HepG2 (cell line): ENCODE data around the gene SCN9A.

ENCODE experiments used
- CCAR2 ChIP-seq: fragments of 200-400 bp; formaldehyde crosslinking; optimal IDR thresholded peaks from 2 replicates; pipeline ENCODE3; 2018; ENCODE audit warnings: low read depth, mild to moderate bottlenecking, low read length, moderate library complexity
- CTCF ChIP-seq: sonication (generic); formaldehyde crosslinking; IDR thresholded peaks from 2 replicates; pipeline ENCODE4 v1.5.0; 2020; ENCODE audit warnings: mild to moderate bottlenecking, missing genetic modification reagents, moderate library complexity
- EHMT2 ChIP-seq: fragments of 200-600 bp; sonication (generic); IDR thresholded peaks from 2 replicates; pipeline ENCODE4 v1.7.0; 2017; ENCODE audit warnings: antibody characterized with exemption, low read depth, low read length, borderline replicate concordance
- EZH2 ChIP-seq: conservative IDR thresholded peaks from 2 replicates; pipeline ENCODE4 v1.6.1; 2012; ENCODE audit warnings: mild to moderate bottlenecking, low read depth, low read length, moderate library complexity
- FOSL1 ChIP-seq: sonication (generic); formaldehyde crosslinking; IDR thresholded peaks from 2 replicates; pipeline ENCODE4 v1.9.0; 2021; ENCODE audit warnings: missing genetic modification reagents, borderline replicate concordance
- NFYC ChIP-seq: IDR thresholded peaks from 2 replicates; pipeline ENCODE4 v1.6.1; 2016; ENCODE audit warnings: missing genetic modification reagents, missing compliant biosample characterization
- POLR2A ChIP-seq, 2 experiments: IDR thresholded peaks; 2 replicates each; pipeline ENCODE4 v1.6.1; 2011; ENCODE audit warnings: low read depth in 2 of 2, low read length in 2 of 2, mild to moderate bottlenecking in 1 of 2, moderate library complexity in 1 of 2; ENCODE audit not compliant: insufficient read depth in 1 of 2
- PRDM10 ChIP-seq: sonication (generic); formaldehyde crosslinking; IDR thresholded peaks from 2 replicates; pipeline ENCODE4 v1.4.0; 2020; ENCODE audit warnings: low read depth, missing genetic modification reagents
- PTBP1 ChIP-seq: fragments of 200-400 bp; formaldehyde crosslinking; IDR thresholded peaks from 2 replicates; pipeline ENCODE4 v1.6.1; 2018; ENCODE audit warnings: low read length, low read depth; ENCODE audit not compliant: poor library complexity, severe bottlenecking
- REST ChIP-seq, 2 experiments: IDR thresholded peaks; 2 replicates each; pipeline ENCODE4 v1.6.1; 2011 to 2012; ENCODE audit warnings: low read length in 2 of 2, borderline replicate concordance in 1 of 2, low read depth in 1 of 2, mild to moderate bottlenecking in 1 of 2, moderate library complexity in 1 of 2
- SIN3A ChIP-seq: IDR thresholded peaks from 2 replicates; pipeline ENCODE4 v1.6.1; 2011; ENCODE audit warnings: low read depth, mild to moderate bottlenecking, control low read depth, low read length, borderline replicate concordance
- SRF ChIP-seq: IDR thresholded peaks from 2 replicates; pipeline ENCODE4 v1.6.1; 2011; ENCODE audit warnings: mild to moderate bottlenecking, low read depth, low read length, moderate library complexity
- ZNF816 ChIP-seq: sonication (generic); formaldehyde crosslinking; IDR thresholded peaks from 2 replicates; pipeline ENCODE4 v1.8.0; 2022; ENCODE audit warnings: missing genetic modification reagents, mild to moderate bottlenecking, borderline replicate concordance
- ZSCAN12 ChIP-seq: sonication (generic); formaldehyde crosslinking; IDR thresholded peaks from 2 replicates; pipeline ENCODE4 v1.9.0; 2021; ENCODE audit warnings: mild to moderate bottlenecking, missing genetic modification reagents

GRCh38 chr2:166405569-166405926 is 29.8 kb upstream of the SCN9A start:
- TF ChIP-seq ZSCAN12 (CRISPR knock-in tag) (no peak), REST (IDR thresholded peaks at IDR 0.05; ENCODE audit: borderline replicate concordance in 1 of 2, low read depth in 1 of 2, low read length in 2 of 2) (no peak), CCAR2 (no peak), CTCF (CRISPR knock-in tag) (no peak), EHMT2 (no peak), NFYC (CRISPR knock-in tag) (no peak), FOSL1 (no peak), POLR2A (IDR thresholded peaks at IDR 0.05; ENCODE audit: insufficient read depth in 1 of 2, low read depth in 2 of 2, low read length in 2 of 2) (no peak), PRDM10 (CRISPR knock-in tag) (no peak), SRF (no peak), SIN3A (no peak), EZH2 (no peak), PTBP1 (no peak), ZNF816 (CRISPR knock-in tag) (no peak)
